Adipose tissue (tissue), 3 donors: ENCODE data around the gene OR2K2. TPM values are rescaled to one million over a fixed set of nuclear protein-coding genes. Genes with fewer than 3 reads are reported as not detected.
"Not testable (repeated sequence)": the region's sequence is repeated elsewhere in the genome, so short reads cannot be mapped to it uniquely, and the experiment has no call there.

ENCODE experiments used
- H3K27ac ChIP-seq: one replicate; pipeline ENCODE4 v1.5.1; 2013; ENCODE audit warnings: low read depth, low read length
- WGBS, 3 donors: extraction: QIAGEN DNeasy Blood & Tissue Kit; methylation state at CpG; one replicate each; pipeline ENCODE4 v1.1.7; 2013; 5-methylcytosine and 5-hydroxymethylcytosine counted together
- polyA plus RNA-seq, 3 donors: library from polyadenylated mRNA; stranded (reverse); fragments of 200-250 nt; gene quantifications; one replicate each; pipeline ENCODE4 v1.2.3, GENCODE V29; 2013
- donor health status: healthy with polysubstance abuse.
- donor health status: Bipolar disorder and iron deficiency.
- donor health status: healthy.

OR2K2 gene
- polyA plus RNA-seq: not detected

GRCh38 chr9:111330124-111330523 is at the start of gene OR2K2:
Gene OR2K2, minus strand, starts transcription at chr9:111330224. Its CDS starts 1,791 bp downstream, at chr9:111328433.
- 61 to 86% (median 85%) methylated on average over 4 of the region's 4 CpGs for WGBS, 3 donors
- no peak within 1 kb of the TSS for H3K27ac ChIP-seq

DNA sequence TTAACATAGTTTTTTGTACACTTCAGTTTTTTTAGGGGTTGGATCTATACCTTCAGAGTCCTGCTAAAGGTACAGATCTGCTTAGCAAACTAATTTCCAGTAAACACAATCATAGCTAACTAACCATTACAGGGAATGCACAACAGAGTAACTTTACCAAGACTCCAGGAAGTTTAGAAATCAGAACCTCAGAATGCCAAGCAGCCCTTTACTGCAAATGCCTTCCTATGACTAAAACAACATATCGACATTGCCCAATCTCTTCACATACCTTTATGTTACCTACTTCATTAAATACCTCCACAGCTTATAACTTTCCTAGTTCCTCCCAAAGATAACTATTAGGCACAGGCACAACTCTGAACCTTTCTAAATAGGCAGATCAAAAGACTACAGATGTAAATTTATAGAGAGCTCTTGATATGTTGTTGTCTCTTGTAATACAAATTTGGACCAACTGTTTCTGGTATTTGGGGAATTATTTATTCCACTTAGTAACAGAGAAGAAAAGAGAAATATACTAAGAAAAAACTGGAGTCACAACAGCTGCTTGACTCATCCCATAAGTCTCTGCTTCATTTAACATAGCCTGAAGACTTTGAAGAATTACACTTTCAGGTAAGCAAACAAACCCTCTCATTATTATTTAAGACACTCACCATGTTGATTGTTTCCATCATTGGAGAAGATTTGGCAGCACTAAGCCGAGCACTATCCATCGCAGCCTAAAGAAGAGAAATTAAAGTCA is 46.0 kb upstream of the OR2K2 start:
- 98 to 100% (median 98%) methylated on average over 3 of the region's 3 CpGs for WGBS, 3 donors
- no peak overlapping the region for H3K27ac ChIP-seq

DNA sequence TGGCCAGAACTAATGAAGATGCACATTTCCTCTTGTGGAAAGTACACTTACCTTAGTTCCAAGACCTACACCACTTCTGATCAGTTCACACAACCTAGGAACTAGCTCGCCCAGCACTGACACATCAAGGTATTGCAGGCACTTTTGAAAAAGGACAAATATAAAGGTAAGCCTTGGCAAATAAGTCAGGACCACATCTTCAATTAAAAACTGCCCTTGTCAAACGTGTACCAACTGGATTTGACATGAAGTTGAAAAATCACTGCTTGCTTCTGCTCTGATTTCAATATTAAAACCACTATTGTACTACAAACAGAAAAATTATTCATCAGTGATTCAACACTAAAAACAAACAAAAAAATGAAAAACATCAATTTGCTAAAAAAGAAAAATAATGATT is 45.0 kb upstream of the OR2K2 start:
- WGBS, 3 donors: 77 to 99% (median 93%) methylated on average over 2 of the region's 2 CpGs
- no peak overlapping the region for H3K27ac ChIP-seq

GRCh38 chr9:111372297-111372696 is 42.3 kb upstream of the OR2K2 start:
- H3K27ac ChIP-seq: no peak overlapping the region
- WGBS, 3 donors: 95 to 97% (median 96%) methylated on average over 6 of the region's 6 CpGs

- 90 to 97% (median 96%) methylated on average over 1 of the region's 1 CpG for WGBS, 3 donors
- H3K27ac ChIP-seq: no peak overlapping the region
Observed at GRCh38 chr9:111366978-111367377, 37.0 kb upstream of the OR2K2 start.

- H3K27ac ChIP-seq: no peak overlapping the region
- WGBS, 3 donors: 88 to 96% (median 90%) methylated on average over 5 of the region's 5 CpGs
Observed at GRCh38 chr9:111362526-111362925, 32.5 kb upstream of the OR2K2 start.

DNA sequence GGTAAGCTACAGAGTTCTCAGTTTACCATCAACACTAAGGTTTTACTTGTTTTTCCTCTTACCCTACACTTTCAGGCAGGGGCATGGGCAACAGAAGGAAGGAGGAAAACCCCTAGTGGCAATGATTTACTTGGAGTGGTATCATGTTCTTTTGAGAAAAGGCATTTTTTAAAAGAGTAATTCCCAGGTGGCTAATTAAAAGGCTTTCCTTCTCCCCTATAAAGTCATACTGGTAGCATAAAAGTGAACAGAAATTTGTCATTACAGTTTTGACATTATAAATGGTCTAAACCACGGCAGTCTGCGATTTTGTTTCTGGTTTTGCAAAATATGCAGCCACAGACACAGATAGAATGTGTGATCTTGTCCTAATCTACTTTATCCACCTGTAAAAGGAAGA is 30.9 kb upstream of the OR2K2 start:
- 67 to 83% (median 80%) methylated on average over 2 of the region's 2 CpGs for WGBS, 3 donors
- H3K27ac ChIP-seq: no peak overlapping the region

- no peak overlapping the region for H3K27ac ChIP-seq
- WGBS, 3 donors: 46 to 69% (median 64%) methylated on average over 11 of the region's 11 CpGs
Observed at GRCh38 chr9:111356481-111357244, 26.6 kb upstream of the OR2K2 start.

DNA sequence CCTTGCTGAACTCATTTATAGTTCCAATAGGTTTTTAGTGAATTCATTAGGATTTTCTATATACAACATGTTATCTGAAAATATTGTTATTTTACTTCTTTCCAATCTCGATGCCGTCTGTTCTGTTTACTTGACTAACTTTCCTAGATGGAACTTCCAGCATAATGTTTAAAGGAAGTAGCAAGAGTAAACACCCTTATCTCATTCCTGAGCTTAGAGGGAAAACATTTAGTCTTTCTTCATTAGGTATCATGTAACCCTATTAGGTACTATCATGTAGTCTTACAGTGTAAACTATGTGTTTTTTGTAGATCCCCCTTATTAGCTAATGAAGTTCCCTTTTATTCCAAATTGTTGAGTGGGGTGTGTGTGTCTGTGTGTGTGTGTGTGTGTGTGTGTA is 22.5 kb upstream of the OR2K2 start:
- H3K27ac ChIP-seq: no peak overlapping the region
- 15 to 72% (median 44%) methylated on average over 2 of the region's 2 CpGs for WGBS, 3 donors

DNA sequence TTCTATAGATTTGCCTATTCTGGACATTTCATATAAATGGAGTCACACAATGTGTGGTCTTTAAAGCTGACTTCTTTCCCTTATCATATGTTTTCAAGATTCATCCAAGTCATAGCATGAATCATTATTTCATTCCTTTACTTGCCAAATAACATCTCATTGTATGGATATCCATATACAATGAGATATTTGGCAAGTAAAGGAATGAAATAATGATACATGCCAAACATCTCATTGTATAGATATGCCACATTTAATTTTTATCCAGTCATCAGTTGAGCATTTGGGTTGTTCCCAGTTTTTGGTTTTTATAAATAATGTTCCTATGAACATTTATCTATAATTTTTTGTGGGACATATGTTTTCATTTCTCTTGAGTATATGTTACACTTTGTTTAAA is 20.5 kb upstream of the OR2K2 start:
- no peak overlapping the region for H3K27ac ChIP-seq

GRCh38 chr9:111349766-111350165 is 19.7 kb upstream of the OR2K2 start:
- 17 to 82% (median 80%) methylated on average over 5 of the region's 5 CpGs for WGBS, 3 donors
- H3K27ac ChIP-seq: no peak overlapping the region

DNA sequence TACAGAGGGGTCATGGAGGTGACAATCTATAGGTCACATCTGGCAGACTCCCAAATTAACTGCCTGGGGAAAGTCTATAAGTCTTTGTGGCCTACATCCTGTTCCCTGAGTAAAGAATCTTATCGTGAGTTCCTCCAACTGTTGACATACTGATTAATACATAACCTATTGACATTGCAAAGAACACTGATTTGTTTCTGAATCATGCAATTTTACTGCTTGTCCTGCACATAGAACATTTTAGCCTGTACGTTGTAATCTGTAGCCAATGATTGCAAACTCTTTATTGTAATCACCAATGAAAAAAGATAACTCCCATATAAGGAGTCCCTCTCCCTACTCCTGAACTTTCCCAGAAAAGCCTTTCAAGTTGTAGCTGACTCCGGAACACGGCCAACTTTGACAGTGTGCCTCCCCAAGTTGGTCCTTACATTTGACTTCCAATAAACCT is 18.8 kb upstream of the OR2K2 start:
- no peak overlapping the region for H3K27ac ChIP-seq
- WGBS, 3 donors: 16 to 53% (median 48%) methylated on average over 4 of the region's 4 CpGs

DNA sequence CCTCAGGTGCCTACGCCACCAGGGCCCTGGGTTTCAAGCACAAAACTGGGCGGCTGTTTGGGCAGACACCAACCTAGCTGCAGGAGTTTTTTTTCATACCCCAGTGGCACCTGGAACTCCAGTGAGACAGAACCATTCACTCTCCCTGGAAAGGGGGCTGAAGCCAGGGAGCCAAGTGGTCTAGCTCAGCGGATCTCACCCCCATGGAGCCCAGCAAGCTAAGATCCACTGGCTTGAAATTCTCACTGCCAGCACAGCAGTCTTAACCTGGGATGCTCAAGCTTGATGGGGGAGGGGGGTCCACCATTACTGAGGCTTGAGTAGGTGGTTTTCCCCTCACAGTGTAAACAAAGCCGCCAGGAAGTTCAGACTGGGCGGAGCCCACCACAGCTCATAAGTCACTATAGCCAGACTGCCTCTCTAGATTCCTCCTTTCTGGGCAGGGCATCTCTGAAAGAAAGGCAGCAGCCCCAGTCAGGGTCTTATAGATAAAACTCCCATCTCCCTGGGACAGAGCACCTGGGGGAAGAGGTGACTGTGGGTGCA is 4.4 kb upstream of the OR2K2 start:
- not testable (repeated sequence) for H3K27ac ChIP-seq
- WGBS, 3 donors: 70 to 75% (median 75%) methylated on average over 5 of the region's 5 CpGs

DNA sequence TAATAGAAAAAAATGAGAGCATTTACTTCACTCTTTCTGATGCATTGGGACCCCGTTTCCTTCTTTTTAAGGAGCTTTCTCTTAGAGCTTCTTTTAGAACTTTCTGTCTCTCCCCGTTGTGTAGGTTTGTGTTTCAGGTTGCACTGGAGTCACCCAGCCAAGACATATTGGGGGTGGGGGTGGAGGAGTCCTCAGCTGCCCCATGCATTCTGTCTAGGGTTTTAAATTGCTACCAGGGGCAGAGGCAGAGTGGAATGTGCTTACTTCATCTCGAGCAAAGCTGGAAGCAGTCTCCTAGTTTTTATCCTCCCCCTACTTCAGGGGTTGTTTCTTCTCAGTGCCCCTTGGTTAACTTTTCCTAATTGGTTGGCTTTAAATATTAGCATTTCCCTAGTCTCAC is 9.4 kb downstream of the OR2K2 start:
- 48 to 68% (median 56%) methylated on average over 3 of the region's 3 CpGs for WGBS, 3 donors
- H3K27ac ChIP-seq: no peak overlapping the region

- H3K27ac ChIP-seq: no peak overlapping the region
- 66 to 84% (median 66%) methylated on average over 3 of the region's 3 CpGs for WGBS, 3 donors
Observed at GRCh38 chr9:111316796-111317195, 13.2 kb downstream of the OR2K2 start.

GRCh38 chr9:111305914-111306313 is 24.1 kb downstream of the OR2K2 start:
- no peak overlapping the region for H3K27ac ChIP-seq
- 84 to 90% (median 89%) methylated on average over 5 of the region's 5 CpGs for WGBS, 3 donors

DNA sequence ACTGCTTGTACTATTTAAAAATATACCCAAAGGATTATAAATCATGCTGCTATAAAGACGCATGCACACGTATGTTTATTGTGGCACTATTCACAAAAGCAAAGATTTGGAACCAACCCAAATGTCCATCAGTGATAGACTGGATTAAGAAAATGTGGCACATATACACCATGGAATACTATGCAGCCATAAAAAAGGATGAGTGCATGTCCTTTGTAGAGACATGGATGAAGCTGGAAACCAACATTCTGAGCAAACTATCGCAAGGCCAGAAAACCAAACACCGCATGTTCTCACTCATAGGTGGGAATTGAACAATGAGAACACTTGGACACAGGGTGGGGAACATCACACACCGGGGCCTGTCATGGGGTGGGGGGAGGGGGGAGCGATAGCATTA is 26.0 kb downstream of the OR2K2 start:
- WGBS, 3 donors: 83 to 89% (median 86%) methylated on average over 6 of the region's 6 CpGs
- not testable (repeated sequence) for H3K27ac ChIP-seq

DNA sequence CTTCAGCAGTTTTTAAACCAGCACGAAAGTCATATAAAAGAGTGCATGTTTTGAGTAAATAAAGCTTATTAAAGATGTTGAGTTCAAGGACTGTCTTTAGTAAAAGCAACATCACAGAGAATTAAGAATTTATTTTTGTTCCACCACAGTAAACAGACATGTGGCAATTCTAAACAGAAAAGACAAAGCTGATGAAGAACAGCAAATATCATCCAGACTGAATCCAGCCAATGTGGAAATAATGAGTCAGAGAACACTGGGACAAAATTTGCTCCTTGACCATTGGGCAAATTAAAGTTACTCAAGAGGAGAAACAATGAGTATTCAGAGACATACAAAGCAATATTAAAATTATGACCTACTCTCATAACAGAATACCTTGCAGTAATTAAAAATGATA is 28.8 kb downstream of the OR2K2 start:
- H3K27ac ChIP-seq: no peak overlapping the region
- WGBS, 3 donors: 55 to 80% (median 78%) methylated on average over 1 of the region's 1 CpG

GRCh38 chr9:111300140-111300735 is 29.8 kb downstream of the OR2K2 start:
- no peak overlapping the region for H3K27ac ChIP-seq
- WGBS, 3 donors: 75 to 87% (median 79%) methylated on average over 4 of the region's 4 CpGs
